ENCODE measurements around the gene RASSF4. TPM values are rescaled to one million over a fixed set of nuclear protein-coding genes. Genes with fewer than 3 reads are reported as not detected.
"Not testable (repeated sequence)": the region's sequence is repeated elsewhere in the genome, so short reads cannot be mapped to it uniquely, and the experiment has no call there.

RASSF4 gene
- total and polyA plus RNA-seq, 3 donors from 2014 or later, result 28.2 to 68.1 (median 53.1) TPM

DNA sequence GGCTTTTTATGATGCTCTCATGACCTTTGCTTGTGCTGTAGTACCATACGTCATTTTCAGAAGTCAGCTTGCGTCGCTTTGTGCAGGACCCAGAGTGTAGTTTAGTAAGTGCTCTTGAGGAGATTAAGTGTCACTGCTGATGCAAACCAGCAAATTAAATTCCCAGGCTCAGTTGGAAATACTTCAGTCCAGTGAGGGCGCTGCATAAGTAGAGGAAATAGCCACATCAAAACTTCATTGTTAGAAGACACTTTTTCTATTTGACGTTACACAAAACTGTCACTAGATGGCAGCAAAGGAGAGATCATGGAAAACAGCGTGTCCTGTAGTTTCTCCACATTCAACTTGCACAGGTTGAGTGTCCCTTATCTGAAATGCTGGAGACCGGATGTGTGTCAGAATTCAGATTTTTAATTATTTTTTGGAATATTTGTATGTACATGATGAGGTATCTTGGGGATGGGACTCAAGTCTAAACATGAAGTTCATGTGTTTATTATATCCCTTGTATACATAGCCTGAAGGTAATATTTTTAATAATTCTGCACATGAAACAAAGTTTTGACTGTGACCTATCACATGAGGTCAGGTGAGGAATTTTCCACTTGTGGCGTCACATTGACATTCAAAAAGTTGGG is 49.0 kb downstream of the RASSF4 start:
- 21 to 26% methylated on average over 8 of the region's 8 CpGs for WGBS, 2 donors
- peak; percentile 52 for DNase-seq
- Histone ChIP-seq H3K4me3 (no peak overlapping the region), H3K4me1 (peaks cover 4% of the 10 kb centered on the region), H3K27me3 (no peaks in the 10 kb centered on the region), H3K9me3 (no peaks in the 10 kb centered on the region), H3K27ac (no peak overlapping the region), H3K36me3 (ENCODE audit: low read depth, missing control alignments) (no peaks in the 10 kb centered on the region)
- TF ChIP-seq CTCF (IDR thresholded peaks at IDR 0.05) (peak; percentile 66 to 80 (median 73)), POLR2A (IDR thresholded peaks at IDR 0.05) (no peak)
- intact Hi-C loops (cut with DNase I; ENCODE audit: low total_unique reads), result no loop called here

GRCh38 chr10:45014557-45014956 is 55.0 kb downstream of the RASSF4 start:
- H3K4me3 ChIP-seq; DNase-seq; H3K36me3 ChIP-seq (ENCODE audit: low read depth, missing control alignments); H3K9me3 ChIP-seq; H3K27ac ChIP-seq; H3K27me3 ChIP-seq; H3K4me1 ChIP-seq; intact Hi-C loops (cut with DNase I; ENCODE audit: low total_unique reads): not testable (repeated sequence)
- WGBS, 2 donors, result 92 to 95% methylated on average over 9 to 10 of the region's 10 CpGs

- Histone ChIP-seq H3K4me1 (no peaks in the 10 kb centered on the region), H3K27ac (no peak overlapping the region), H3K36me3 (ENCODE audit: low read depth, missing control alignments) (no peaks in the 10 kb centered on the region), H3K27me3 (no peaks in the 10 kb centered on the region), H3K4me3 (no peak overlapping the region), H3K9me3 (no peaks in the 10 kb centered on the region)
- TF ChIP-seq CTCF (IDR thresholded peaks at IDR 0.05), result no peak
- TF ChIP-seq POLR2A (IDR thresholded peaks at IDR 0.05), result no peak
- intact Hi-C loops (cut with DNase I; ENCODE audit: low total_unique reads), result no loop called here
- WGBS, 2 donors, result 38 to 40% methylated on average over 2 of the region's 2 CpGs
- DNase-seq, result no peak
Observed at GRCh38 chr10:45015590-45015989, 56.0 kb downstream of the RASSF4 start.

DNA sequence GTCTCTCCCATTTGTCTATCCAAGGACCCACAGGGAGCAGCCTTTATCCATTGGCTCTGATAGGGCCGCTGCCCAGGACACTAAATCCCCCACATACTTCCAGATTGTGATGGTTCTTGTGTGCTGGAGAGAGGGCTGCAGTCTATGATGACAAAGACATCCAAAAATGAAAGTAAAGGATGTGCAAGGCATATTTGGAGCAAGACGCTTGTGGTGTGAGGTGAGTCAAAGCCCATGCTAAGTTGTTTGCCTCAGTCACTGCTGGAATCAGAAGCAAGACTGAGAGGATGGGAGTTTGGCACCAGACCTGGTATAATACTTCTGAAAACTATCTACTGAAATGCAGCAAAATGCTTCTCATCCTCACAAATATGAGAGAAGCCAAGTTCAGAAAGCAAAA is 63.8 kb downstream of the RASSF4 start:
- no peaks in the 10 kb centered on the region for H3K4me1 ChIP-seq
- TF ChIP-seq CTCF (IDR thresholded peaks at IDR 0.05) (no peak), POLR2A (IDR thresholded peaks at IDR 0.05) (no peak)
- intact Hi-C loops (cut with DNase I; ENCODE audit: low total_unique reads), result no loop called here
- WGBS, 2 donors, result 74 to 77% methylated on average over 2 of the region's 2 CpGs
- DNase-seq, result no peak
- no peak overlapping the region for H3K27ac ChIP-seq
- H3K9me3 ChIP-seq, result no peaks in the 10 kb centered on the region
- H3K27me3 ChIP-seq, result no peaks in the 10 kb centered on the region
- no peaks in the 10 kb centered on the region for H3K36me3 ChIP-seq (ENCODE audit: low read depth, missing control alignments)
- no peak overlapping the region for H3K4me3 ChIP-seq

DNA sequence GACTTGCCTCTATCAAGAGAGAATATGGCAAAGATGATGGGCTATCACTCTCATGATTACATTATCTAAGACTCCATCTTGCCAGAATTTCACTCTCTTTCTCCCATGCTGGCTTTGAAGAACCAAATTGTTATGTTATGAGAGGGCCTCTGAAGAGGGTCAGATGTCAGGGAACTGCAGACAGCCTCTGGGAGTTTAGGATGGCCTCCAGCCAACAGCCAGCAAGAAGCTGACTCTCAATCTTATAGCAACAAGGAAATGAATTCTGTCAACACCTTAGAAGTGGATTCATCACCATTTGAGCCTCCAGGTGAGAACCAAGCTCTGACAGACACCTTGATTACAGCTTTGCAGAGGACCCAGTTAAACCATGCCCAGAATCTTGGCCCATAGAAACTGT is 74.7 kb downstream of the RASSF4 start:
- H3K27ac ChIP-seq, result no peak overlapping the region
- intact Hi-C loops (cut with DNase I; ENCODE audit: low total_unique reads), result no loop called here
- TF ChIP-seq POLR2A (IDR thresholded peaks at IDR 0.05) (no peak), CTCF (IDR thresholded peaks at IDR 0.05) (no peak)
- H3K4me1 ChIP-seq, result no peaks in the 10 kb centered on the region
- H3K27me3 ChIP-seq, result no peaks in the 10 kb centered on the region
- H3K4me3 ChIP-seq, result no peak overlapping the region
- H3K36me3 ChIP-seq (ENCODE audit: low read depth, missing control alignments), result no peaks in the 10 kb centered on the region
- no peaks in the 10 kb centered on the region for H3K9me3 ChIP-seq
- DNase-seq, result no peak
